Sigmoid colon (tissue), 7 donors: ENCODE measurements around the gene HHIP. TPM values are rescaled to one million over a fixed set of nuclear protein-coding genes. Genes with fewer than 3 reads are reported as not detected.

Experiments
- DNase-seq: peaks from one replicate; pipeline ENCODE4 v3.0.0-alpha.2; 2019
- H3K27ac ChIP-seq, 4 donors: fragments of 200-600 bp; sonication (generic); one replicate each; pipeline ENCODE4 v1.5.1; 2016 to 2019; ENCODE audit warnings: mild to moderate bottlenecking in 1 of 4
- H3K27me3 ChIP-seq, 3 donors: fragments of 200-600 bp; sonication (generic); one replicate each; pipeline ENCODE4 v1.5.1; 2019; ENCODE audit warnings: mild to moderate bottlenecking in 1 of 3
- H3K36me3 ChIP-seq, 4 donors: fragments of 200-600 bp; sonication (generic); one replicate each; pipeline ENCODE4 v1.5.1; 2016 to 2019
- H3K4me1 ChIP-seq, 4 donors: fragments of 200-600 bp; sonication (generic); one replicate each; pipeline ENCODE4 v1.5.1; 2017 to 2019
- H3K4me3 ChIP-seq, 4 donors: fragments of 200-600 bp; sonication (generic); one replicate each; pipeline ENCODE4 v1.5.1; 2017 to 2019; ENCODE audit warnings: mild to moderate bottlenecking in 2 of 4, moderate library complexity in 1 of 4
- H3K9me3 ChIP-seq, 4 donors: fragments of 200-600 bp in 3 of 4; sonication (generic) in 3 of 4; one replicate each; pipeline versions ENCODE4 v1.5.1 to v1.6.1; 2013 to 2019
- CTCF ChIP-seq, 4 experiments: fragments of 450-650 bp in 3 of 4; fragments of 200-600 bp in 1 of 4; IDR thresholded peaks; one replicate each; pipeline ENCODE4 v1.5.1; 2016 to 2019; ENCODE audit warnings: antibody characterized with exemption in 4 of 4, mild to moderate bottlenecking in 3 of 4, moderate library complexity in 2 of 4
- EP300 ChIP-seq, 4 donors: sonication (generic); formaldehyde crosslinking; IDR thresholded peaks; one replicate each; pipeline ENCODE4 v1.6.1; 2017; ENCODE audit warnings: antibody characterized with exemption in 4 of 4
- POLR2A ChIP-seq, 2 donors: fragments of 450-650 bp; IDR thresholded peaks; one replicate each; pipeline ENCODE4 v1.6.1; 2016; ENCODE audit warnings: antibody characterized with exemption in 2 of 2, mild to moderate bottlenecking in 2 of 2, moderate library complexity in 2 of 2
- POLR2AphosphoS5 ChIP-seq, 4 donors: sonication (generic); formaldehyde crosslinking; IDR thresholded peaks; one replicate each; pipeline ENCODE4 v1.6.1; 2017; ENCODE audit warnings: antibody characterized with exemption in 4 of 4
- WGBS, 2 donors: extraction: QIAGEN DNeasy Blood & Tissue Kit; methylation state at CpG; one replicate each; pipeline ENCODE4 v1.1.7; 2013; 5-methylcytosine and 5-hydroxymethylcytosine counted together
- intact Hi-C: fragments of 100-400 bp; cut with DNase I; formaldehyde crosslinking; loops from one replicate; pipeline ENCODE4 v1.15.1; 2023
- polyA plus RNA-seq, 3 donors: library from polyadenylated mRNA; stranded (reverse); fragments of 200-250 nt; gene quantifications; one replicate each; pipeline ENCODE4 v1.2.3, GENCODE V29; 2013
- total RNA-seq, 4 donors: library from RNA; depleted of rRNA; stranded (reverse); fragments of >200 nt; gene quantifications; one replicate each; pipeline ENCODE4 v1.1.0, GENCODE V29; 2016
- donor health status: healthy with polysubstance abuse.
- donor health status: Bipolar disorder and iron deficiency.
- donor health status: healthy.

The HHIP gene
- total and polyA plus RNA-seq, 7 donors = 0.16 to 2.1 (median 0.58) TPM; not detected in 1

DNA sequence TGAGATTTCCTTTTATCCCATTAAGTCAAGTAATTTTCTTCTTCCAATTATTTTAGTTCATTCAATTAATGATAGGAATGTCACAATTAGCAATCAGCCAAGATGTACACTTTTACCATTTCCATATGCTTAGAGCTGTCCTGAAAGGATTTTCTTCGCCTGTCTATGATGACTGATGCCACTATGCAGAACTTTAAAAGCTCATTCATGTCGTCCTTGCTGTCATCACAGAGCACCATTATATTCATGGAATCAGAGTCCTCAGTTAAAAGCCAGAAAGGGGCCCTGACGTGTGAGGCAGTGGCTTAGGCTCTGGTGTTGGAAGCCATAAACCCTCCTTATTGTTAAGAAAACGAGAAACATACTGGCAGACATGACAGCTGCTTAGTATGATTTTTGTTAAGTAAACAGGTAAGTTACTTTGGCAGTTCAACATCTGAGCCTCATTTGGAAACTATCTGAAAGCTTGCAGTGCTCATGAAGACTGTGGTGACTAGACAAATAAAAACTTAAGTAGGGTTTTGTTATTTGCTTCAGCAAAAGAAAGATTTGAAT lies 73.1 kb downstream of the HHIP start:
- no peaks in the 10 kb centered on the region for H3K9me3 ChIP-seq
- H3K27ac ChIP-seq = no peak overlapping the region
- no peaks in the 10 kb centered on the region for H3K4me1 ChIP-seq
- TF ChIP-seq POLR2A (IDR thresholded peaks at IDR 0.05) (no peak), CTCF (IDR thresholded peaks at IDR 0.05) (no peak), EP300 (IDR thresholded peaks at IDR 0.05) (no peak), POLR2AphosphoS5 (IDR thresholded peaks at IDR 0.05) (no peak)
- H3K36me3 ChIP-seq = no peaks in the 10 kb centered on the region
- H3K4me3 ChIP-seq = no peak overlapping the region
- no peaks in the 10 kb centered on the region for H3K27me3 ChIP-seq
- intact Hi-C loops = no loop called here
- 66 to 76% methylated on average over 4 of the region's 4 CpGs for WGBS, 2 donors
- DNase-seq = no peak

DNA sequence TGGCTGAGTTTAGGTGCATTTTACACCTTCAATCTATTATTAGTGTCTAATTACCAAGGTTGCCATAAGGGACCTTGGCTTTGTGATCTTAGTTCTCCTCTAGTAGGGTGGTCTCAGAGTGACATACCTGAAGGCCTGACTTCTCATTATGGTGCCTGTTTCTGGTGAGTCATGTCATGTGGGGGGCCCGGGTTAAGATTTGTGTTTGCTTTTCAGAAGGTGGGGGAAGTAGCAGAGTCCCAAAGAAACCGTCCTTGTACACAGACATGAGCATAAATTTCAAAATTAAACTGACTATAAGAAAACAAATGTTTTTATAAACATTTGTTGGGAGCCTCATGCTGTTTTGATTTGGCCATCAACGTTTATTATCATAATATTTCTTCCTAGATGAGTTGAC lies 74.5 kb downstream of the HHIP start:
- H3K27ac ChIP-seq = no peak overlapping the region
- no peak for DNase-seq
- H3K9me3 ChIP-seq = no peaks in the 10 kb centered on the region
- no peak for TF ChIP-seq POLR2AphosphoS5 (IDR thresholded peaks at IDR 0.05)
- TF ChIP-seq POLR2A (IDR thresholded peaks at IDR 0.05) = no peak
- TF ChIP-seq EP300 (IDR thresholded peaks at IDR 0.05) = no peak
- TF ChIP-seq CTCF (IDR thresholded peaks at IDR 0.05) = no peak
- intact Hi-C loops = no loop called here
- H3K4me1 ChIP-seq = no peaks in the 10 kb centered on the region
- no peaks in the 10 kb centered on the region for H3K36me3 ChIP-seq
- whole genome bisulfite sequencing, 2 donors = 63 to 71% methylated on average over 3 of the region's 3 CpGs
- no peak overlapping the region for H3K4me3 ChIP-seq
- no peaks in the 10 kb centered on the region for H3K27me3 ChIP-seq

DNA sequence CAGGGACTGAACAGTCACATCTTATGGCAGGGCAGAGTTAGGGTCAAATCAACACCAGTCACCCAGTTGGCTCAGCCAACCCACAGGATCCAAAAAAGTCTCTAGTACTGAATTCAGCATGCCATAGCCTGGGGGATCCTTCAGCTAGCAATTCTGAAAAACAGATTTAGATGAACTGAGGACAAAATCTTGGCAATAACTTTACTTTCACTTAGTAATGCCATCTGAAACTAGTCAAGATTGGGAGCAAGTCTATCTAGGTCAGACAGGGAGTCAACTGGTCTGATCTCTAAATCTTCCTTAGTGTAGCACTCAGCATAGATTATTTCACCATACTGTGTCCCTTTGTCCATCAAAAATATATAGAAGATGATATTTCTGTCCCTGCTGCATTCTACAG lies 76.0 kb downstream of the HHIP start:
- no peaks in the 10 kb centered on the region for H3K4me1 ChIP-seq
- no peak for DNase-seq
- no peaks in the 10 kb centered on the region for H3K27me3 ChIP-seq
- intact Hi-C loops = no loop called here
- no peaks in the 10 kb centered on the region for H3K9me3 ChIP-seq
- H3K36me3 ChIP-seq = no peaks in the 10 kb centered on the region
- H3K27ac ChIP-seq = no peak overlapping the region
- TF ChIP-seq CTCF (IDR thresholded peaks at IDR 0.05) = no peak
- no peak for TF ChIP-seq POLR2A (IDR thresholded peaks at IDR 0.05)
- TF ChIP-seq POLR2AphosphoS5 (IDR thresholded peaks at IDR 0.05) = no peak
- TF ChIP-seq EP300 (IDR thresholded peaks at IDR 0.05) = no peak
- H3K4me3 ChIP-seq = no peak overlapping the region

DNA sequence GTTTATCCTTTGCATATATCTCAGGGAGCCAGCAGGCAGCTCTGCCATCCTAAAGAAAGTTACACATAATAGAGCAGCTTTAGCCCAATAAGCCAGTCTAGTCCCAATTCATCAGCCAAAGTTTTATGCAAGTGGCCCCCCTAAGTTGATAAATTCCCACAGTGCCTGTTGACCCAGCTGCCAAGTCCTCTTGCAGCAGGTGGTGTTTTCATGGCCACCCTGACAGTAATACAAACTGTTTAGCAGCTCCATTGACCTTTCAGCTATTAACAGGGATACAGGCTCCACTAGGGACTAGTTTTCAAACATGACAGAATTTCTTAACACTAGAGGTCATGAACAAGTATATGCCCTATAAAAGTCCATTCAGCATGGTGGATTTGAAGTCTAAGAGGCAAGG lies 77.5 kb downstream of the HHIP start:
- DNase-seq = no peak
- Histone ChIP-seq H3K4me1 (no peaks in the 10 kb centered on the region), H3K36me3 (no peaks in the 10 kb centered on the region), H3K27me3 (no peaks in the 10 kb centered on the region), H3K27ac (no peak overlapping the region), H3K4me3 (no peak overlapping the region), H3K9me3 (no peaks in the 10 kb centered on the region)
- intact Hi-C loops = no loop called here
- TF ChIP-seq EP300 (IDR thresholded peaks at IDR 0.05) = no peak
- no peak for TF ChIP-seq POLR2AphosphoS5 (IDR thresholded peaks at IDR 0.05)
- TF ChIP-seq POLR2A (IDR thresholded peaks at IDR 0.05) = no peak
- no peak for TF ChIP-seq CTCF (IDR thresholded peaks at IDR 0.05)

DNA sequence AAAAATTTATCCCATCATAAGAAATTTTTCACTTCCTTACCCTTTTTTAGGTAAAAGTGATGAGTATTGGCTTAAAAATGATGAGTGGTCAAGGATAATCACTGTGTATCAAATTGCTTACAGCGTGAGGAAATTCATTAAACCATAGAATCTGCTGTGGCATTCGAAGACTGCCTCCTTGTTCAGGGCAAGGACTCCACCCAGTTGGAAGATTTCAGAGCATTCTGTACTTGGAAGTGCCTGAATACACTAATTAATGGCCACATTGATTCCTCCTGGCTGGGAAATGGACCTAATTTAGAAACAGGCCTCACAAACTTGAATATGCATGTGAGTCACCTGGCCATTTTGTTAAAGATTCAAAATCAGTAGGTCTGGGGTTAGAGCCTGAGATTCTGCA lies 83.2 kb downstream of the HHIP start:
- TF ChIP-seq POLR2AphosphoS5 (IDR thresholded peaks at IDR 0.05) = no peak
- Histone ChIP-seq H3K9me3 (no peaks in the 10 kb centered on the region), H3K4me3 (no peak overlapping the region), H3K36me3 (no peaks in the 10 kb centered on the region), H3K4me1 (no peaks in the 10 kb centered on the region), H3K27me3 (no peaks in the 10 kb centered on the region), H3K27ac (no peak overlapping the region)
- WGBS, 2 donors = 86 to 93% methylated on average over 2 of the region's 2 CpGs
- no peak for DNase-seq
- intact Hi-C loops = no loop called here
